Cardiac fibroblast (primary cell): Measurements from ENCODE around the gene CNIH3.

ENCODE experiments used
- DNase-seq, 2 donors: peaks; one replicate each; pipeline versions ENCODE4 v3.0.0 to v3.0.0-alpha.2; 2010; ENCODE audit warnings: low read depth in 2 of 2
- H3K4me3 ChIP-seq, 2 donors: replicated peaks in 1 of 2; 1 replicate in 1 of 2; 2 replicates in 1 of 2; pipeline ENCODE4 v1.5.1; 2011; ENCODE audit warnings: low read depth in 2 of 2, low read length in 2 of 2, mild to moderate bottlenecking in 2 of 2, moderate library complexity in 1 of 2
- CTCF ChIP-seq: IDR thresholded peaks from one replicate; pipeline ENCODE4 v1.5.1; 2011; ENCODE audit warnings: low read depth, mild to moderate bottlenecking, low read length, inconsistent platforms

Gene CNIH3

DNA sequence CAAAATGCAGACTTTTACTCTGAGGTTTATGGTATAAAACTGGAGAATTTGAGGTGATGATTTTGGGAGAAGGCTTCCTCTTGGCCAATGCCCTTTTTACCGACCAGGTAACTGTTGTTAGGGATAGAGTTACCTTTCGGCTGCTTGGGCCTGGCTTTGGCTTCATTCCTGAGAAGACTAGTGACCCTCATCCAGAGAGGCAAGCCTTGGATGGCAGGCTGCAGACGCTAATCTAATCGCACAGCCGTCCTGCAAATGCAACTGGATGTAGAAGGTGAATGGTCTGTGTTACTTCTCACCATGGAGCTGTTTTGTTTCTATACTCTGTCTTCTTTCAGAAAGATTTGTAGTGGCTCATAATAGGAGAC, 124.6 kb downstream of the CNIH3 start:
- TF ChIP-seq CTCF, result no peak
- H3K4me3 ChIP-seq, result no peak overlapping the region

GRCh38 chr1:224742349-224742748, 126.2 kb downstream of the CNIH3 start:
- DNase-seq, result no peak
- H3K4me3 ChIP-seq, result no peak overlapping the region
- TF ChIP-seq CTCF, result no peak

More for the DNA sequence above, 124.6 kb downstream of the CNIH3 start:
- DNase-seq, result no peak

DNA sequence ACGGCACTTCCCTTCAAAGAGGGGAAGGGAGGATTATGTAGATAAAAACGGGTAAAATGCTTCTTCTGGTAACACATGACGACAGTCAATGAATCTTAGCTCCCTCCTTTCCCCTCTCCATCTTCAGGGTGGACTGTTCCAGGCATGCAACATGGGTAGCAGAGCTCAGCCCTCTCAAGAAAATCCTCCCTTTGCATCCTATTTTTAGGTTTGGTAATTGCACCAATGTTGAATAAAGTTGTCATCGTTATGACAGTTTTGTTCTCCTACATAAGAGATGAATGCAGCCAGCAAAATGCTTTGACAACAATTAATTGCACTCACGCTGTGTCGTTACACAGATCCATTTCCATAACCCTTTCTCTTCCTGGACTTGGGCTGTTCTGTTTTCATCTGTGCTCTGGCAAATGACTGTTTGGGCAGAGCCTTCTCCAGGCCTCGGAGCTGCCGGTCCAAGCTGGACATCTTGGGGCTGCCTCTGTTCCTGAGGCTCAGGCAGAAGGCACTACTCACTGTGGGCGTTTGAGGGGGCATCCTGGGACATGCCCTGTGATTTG, 127.6 kb downstream of the CNIH3 start:
- no peak overlapping the region for H3K4me3 ChIP-seq
- TF ChIP-seq CTCF, result no peak
- DNase-seq, result no peak

GRCh38 chr1:224744521-224744920, 128.4 kb downstream of the CNIH3 start:
- no peak for DNase-seq
- no peak overlapping the region for H3K4me3 ChIP-seq
- no peak for TF ChIP-seq CTCF

DNA sequence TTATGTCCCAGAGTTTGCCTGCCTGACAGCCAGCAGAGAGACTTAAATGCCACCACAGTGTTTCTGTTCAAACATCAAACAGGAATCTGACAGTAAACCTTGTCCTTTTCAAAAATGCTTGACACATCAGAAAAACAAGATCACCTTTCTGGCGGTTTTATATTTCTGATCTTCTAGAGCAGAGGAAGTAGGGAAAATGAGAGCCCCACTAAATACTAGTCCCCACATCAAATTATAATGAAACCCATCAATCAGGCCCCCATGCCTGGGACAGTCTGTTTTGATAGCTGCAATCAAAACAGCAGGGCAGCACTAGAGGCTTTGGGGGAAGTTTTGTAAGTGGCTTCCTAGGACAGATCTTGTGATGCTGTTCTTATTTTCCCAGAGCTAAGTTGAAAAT, 129.3 kb downstream of the CNIH3 start:
- DNase-seq, result no peak
- TF ChIP-seq CTCF, result no peak

GRCh38 chr1:224745924-224746323, 129.8 kb downstream of the CNIH3 start:
- TF ChIP-seq CTCF, result no peak
- no peak overlapping the region for H3K4me3 ChIP-seq
- no peak for DNase-seq

More for the DNA sequence above, 129.3 kb downstream of the CNIH3 start:
- no peak overlapping the region for H3K4me3 ChIP-seq

DNA sequence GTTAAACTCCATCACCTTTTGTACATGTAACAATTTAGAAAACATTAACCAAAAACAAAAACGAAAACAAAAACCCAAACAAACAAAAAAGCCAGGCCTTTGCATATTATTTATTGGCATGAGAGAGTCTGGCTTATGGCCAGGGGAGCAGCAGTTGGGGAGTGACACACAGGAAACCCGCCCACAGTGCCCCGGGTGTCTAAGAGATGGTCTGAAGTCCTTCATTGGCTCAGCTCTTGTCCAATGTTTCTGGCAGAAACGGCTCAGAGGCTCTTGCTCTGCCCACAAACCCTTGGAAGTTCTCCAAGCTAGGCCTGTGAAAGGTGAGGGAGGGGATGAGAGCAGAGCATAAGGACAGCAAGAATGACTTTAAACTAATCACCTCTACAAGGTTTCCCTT, 131.5 kb downstream of the CNIH3 start:
- H3K4me3 ChIP-seq, result no peak overlapping the region
- peak; percentile 56 to 63 for DNase-seq
- no peak for TF ChIP-seq CTCF
